Measurements from ENCODE around the gene DR1.

Gene DR1

DNA sequence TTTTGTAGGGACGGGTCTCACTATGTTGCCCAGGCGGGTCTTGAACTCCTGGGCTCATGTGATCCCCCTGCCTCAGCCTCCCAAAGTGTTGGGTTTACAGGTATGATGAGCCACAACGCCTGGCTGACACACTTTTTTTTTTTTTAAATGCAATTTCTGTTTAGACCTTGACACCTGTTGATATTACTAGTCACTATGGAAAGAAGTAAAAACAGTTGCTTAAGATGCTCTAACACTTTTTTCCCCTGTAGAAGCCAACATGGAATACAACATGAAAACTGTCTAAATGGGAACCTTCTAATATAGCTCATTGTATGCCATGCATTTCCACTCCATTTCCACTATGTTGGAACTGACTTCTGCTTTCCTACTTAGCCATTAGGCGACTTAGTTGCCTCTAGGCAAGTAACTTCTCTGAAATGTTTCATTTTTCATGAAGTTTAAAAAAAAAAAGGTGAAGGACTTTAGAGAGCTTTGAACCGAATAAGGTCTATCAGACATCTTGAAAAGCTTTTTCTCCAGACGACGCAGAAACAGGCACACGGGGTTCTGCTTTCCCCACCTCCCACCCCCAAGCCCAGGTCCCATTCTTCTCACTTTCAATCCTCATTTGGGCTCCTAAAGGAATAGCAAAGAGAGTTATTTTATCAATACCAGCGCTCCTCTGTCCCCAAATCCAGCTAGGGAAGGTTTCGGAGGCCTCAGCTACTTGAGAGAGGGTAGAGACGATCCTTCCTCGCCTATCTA lies 648 bp upstream of the DR1 start:
- H3K27ac ChIP-seq, result peak overlapping the region; percentile 89
- H3K9me3 ChIP-seq (ENCODE audit: control insufficient read depth, low read length), result no peaks in the 10 kb centered on the region
- no peaks in the 10 kb centered on the region for H3K36me3 ChIP-seq (ENCODE audit: control insufficient read depth, insufficient read depth, low read length)
- no peaks in the 10 kb centered on the region for H3K27me3 ChIP-seq (ENCODE audit: control insufficient read depth, insufficient read depth, low read length)
- peak overlapping the region; percentile 95 for H2AFZ ChIP-seq
- peak overlapping the region; percentile 76 for H3K9ac ChIP-seq
- peak overlapping the region; percentile 92 for H3K4me3 ChIP-seq (ENCODE audit: low read depth, low read length)
- peak overlapping the region; percentile 78 for H3K4me2 ChIP-seq (ENCODE audit: low read length)
- TF ChIP-seq, protein P1, sequence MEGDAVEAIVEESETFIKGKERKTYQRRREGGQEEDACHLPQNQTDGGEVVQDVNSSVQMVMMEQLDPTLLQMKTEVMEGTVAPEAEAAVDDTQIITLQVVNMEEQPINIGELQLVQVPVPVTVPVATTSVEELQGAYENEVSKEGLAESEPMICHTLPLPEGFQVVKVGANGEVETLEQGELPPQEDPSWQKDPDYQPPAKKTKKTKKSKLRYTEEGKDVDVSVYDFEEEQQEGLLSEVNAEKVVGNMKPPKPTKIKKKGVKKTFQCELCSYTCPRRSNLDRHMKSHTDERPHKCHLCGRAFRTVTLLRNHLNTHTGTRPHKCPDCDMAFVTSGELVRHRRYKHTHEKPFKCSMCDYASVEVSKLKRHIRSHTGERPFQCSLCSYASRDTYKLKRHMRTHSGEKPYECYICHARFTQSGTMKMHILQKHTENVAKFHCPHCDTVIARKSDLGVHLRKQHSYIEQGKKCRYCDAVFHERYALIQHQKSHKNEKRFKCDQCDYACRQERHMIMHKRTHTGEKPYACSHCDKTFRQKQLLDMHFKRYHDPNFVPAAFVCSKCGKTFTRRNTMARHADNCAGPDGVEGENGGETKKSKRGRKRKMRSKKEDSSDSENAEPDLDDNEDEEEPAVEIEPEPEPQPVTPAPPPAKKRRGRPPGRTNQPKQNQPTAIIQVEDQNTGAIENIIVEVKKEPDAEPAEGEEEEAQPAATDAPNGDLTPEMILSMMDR (IDR thresholded peaks at IDR 0.05), result no peak
- H3K4me1 ChIP-seq, result no peaks in the 10 kb centered on the region
- peaks cover 25% of the 10 kb centered on the region for H3K79me2 ChIP-seq

DNA sequence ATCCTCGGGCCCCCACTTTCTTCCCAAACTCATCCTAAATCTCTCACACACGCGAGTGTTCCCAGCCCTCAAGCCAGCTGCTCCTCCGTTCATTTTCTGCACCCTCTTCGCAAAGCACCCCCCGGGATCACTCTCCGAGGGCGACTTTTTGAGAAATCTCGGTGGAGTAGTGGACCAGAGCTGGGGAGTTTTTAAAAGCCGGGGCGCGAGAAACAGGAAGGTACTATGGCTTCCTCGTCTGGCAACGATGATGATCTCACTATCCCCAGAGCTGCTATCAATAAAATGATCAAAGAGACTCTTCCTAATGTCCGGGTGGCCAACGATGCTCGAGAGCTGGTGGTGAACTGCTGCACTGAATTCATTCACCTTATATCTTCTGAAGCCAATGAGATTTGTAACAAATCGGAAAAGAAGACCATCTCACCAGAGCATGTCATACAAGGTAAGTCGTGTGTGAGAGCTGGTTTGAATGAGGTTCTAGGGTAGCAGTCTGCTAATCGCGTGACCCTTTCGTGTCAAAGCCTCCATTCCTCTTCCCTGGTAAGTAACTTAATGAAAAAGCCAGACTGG lies 800 bp downstream of the DR1 start:
- peak overlapping the region; percentile 78 for H3K4me2 ChIP-seq (ENCODE audit: low read length)
- no peaks in the 10 kb centered on the region for H3K4me1 ChIP-seq
- no peaks in the 10 kb centered on the region for H3K27me3 ChIP-seq (ENCODE audit: control insufficient read depth, insufficient read depth, low read length)
- H3K4me3 ChIP-seq (ENCODE audit: low read depth, low read length), result peak overlapping the region; percentile 92
- H3K79me2 ChIP-seq, result peaks cover 27% of the 10 kb centered on the region
- peak overlapping the region; percentile 89 for H3K27ac ChIP-seq
- H3K9ac ChIP-seq, result peak overlapping the region; percentile 19
- H3K9me3 ChIP-seq (ENCODE audit: control insufficient read depth, low read length), result no peaks in the 10 kb centered on the region
- H2AFZ ChIP-seq, result peak overlapping the region; percentile 95
- TF ChIP-seq, protein P1 (IDR thresholded peaks at IDR 0.05), result no peak
- H3K36me3 ChIP-seq (ENCODE audit: control insufficient read depth, insufficient read depth, low read length), result no peaks in the 10 kb centered on the region

- Histone ChIP-seq H3K4me2 (ENCODE audit: low read length) (peak overlapping the region; percentile 78), H3K27me3 (ENCODE audit: control insufficient read depth, insufficient read depth, low read length) (no peaks in the 10 kb centered on the region), H3K4me1 (no peaks in the 10 kb centered on the region), H3K9ac (no peak overlapping the region), H2AFZ (no peak overlapping the region), H3K9me3 (ENCODE audit: control insufficient read depth, low read length) (no peaks in the 10 kb centered on the region), H3K79me2 (peaks cover 27% of the 10 kb centered on the region), H3K36me3 (ENCODE audit: control insufficient read depth, insufficient read depth, low read length) (no peaks in the 10 kb centered on the region), H3K4me3 (ENCODE audit: low read depth, low read length) (peak overlapping the region; percentile 92), H3K27ac (no peak overlapping the region)
- TF ChIP-seq, protein P1 (IDR thresholded peaks at IDR 0.05), result no peak
Observed at GRCh38 chr1:93347334-93347899, 1.7 kb downstream of the DR1 start.

DNA sequence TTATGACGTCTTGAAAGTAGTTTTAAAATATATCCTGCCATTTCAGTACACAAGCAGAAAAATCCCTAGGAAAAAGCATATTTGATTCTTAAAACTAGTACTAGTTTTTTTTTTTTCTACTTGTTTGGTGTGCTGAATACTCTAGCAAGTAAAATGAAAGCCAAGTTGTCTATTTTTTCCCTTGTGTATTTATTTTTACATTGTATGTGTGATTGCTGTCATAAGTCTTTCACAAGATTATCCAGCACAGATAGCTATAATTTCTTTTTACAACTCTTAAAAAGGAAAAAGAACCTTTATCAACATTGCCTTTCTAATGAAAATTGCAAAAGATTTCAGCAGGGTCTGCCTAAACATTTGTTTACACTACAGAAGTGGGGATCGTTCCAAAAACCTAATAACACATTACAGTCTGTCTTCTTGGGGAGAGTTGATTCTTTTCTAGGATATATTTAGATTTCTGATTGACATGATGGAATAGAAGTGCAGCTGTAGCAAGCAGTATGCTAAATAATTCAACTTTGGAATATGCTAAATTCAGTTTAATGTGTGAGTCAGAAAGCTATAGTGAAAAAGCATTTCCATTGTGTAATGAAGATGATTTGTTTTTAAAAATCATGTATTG lies 2.5 kb downstream of the DR1 start:
- no peak overlapping the region for H3K9ac ChIP-seq
- TF ChIP-seq, protein P1 (IDR thresholded peaks at IDR 0.05), result no peak
- peak overlapping the region; percentile 78 for H3K4me2 ChIP-seq (ENCODE audit: low read length)
- H3K79me2 ChIP-seq, result peaks cover 27% of the 10 kb centered on the region
- no peaks in the 10 kb centered on the region for H3K36me3 ChIP-seq (ENCODE audit: control insufficient read depth, insufficient read depth, low read length)
- no peaks in the 10 kb centered on the region for H3K4me1 ChIP-seq
- peak overlapping the region; percentile 92 for H3K4me3 ChIP-seq (ENCODE audit: low read depth, low read length)
- H2AFZ ChIP-seq, result no peak overlapping the region
- no peak overlapping the region for H3K27ac ChIP-seq
- H3K9me3 ChIP-seq (ENCODE audit: control insufficient read depth, low read length), result no peaks in the 10 kb centered on the region
- H3K27me3 ChIP-seq (ENCODE audit: control insufficient read depth, insufficient read depth, low read length), result no peaks in the 10 kb centered on the region
